Epidermal melanocyte (primary cell): ENCODE results near the gene EDC3.
A peak's percentile ranks its signal among the peaks of the same experiment; 100 is the strongest.
"Not testable (repeated sequence)": the region's sequence is repeated elsewhere in the genome, so short reads cannot be mapped to it uniquely, and the experiment has no call there.

ENCODE experiments used
- DNase-seq: peaks from one replicate; pipeline ENCODE4 v3.0.0; 2011; ENCODE audit warnings: low spot score; ENCODE audit not compliant: insufficient read length

EDC3 gene

GRCh38 chr15:74653426-74654102 is 42.3 kb downstream of the EDC3 start:
- peak; percentile 76 for DNase-seq

GRCh38 chr15:74651242-74651741 is 44.5 kb downstream of the EDC3 start:
- DNase-seq: no peak

GRCh38 chr15:74648051-74648842 is 47.6 kb downstream of the EDC3 start:
- DNase-seq: no peak

- no peak for DNase-seq
Measured at GRCh38 chr15:74646480-74646879, 49.3 kb downstream of the EDC3 start.

- DNase-seq: no peak
Measured at GRCh38 chr15:74643665-74644204, 52.1 kb downstream of the EDC3 start.

- DNase-seq: no peak
Measured at GRCh38 chr15:74642734-74643664, 52.8 kb downstream of the EDC3 start.

GRCh38 chr15:74642348-74642733 is 53.5 kb downstream of the EDC3 start:
- no peak for DNase-seq

- no peak for DNase-seq
Measured at GRCh38 chr15:74641151-74641550, 54.7 kb downstream of the EDC3 start.

GRCh38 chr15:74636984-74637383 is 58.8 kb downstream of the EDC3 start:
- DNase-seq: no peak

- peak; percentile 75 for DNase-seq
Measured at GRCh38 chr15:74635228-74635627, 60.6 kb downstream of the EDC3 start.

GRCh38 chr15:74633781-74634180 is 62.0 kb downstream of the EDC3 start:
- no peak for DNase-seq

GRCh38 chr15:74632601-74633000 is 63.2 kb downstream of the EDC3 start:
- DNase-seq: no peak

GRCh38 chr15:74631935-74632560 is 63.8 kb downstream of the EDC3 start:
- DNase-seq: no peak

GRCh38 chr15:74631408-74631807 is 64.4 kb downstream of the EDC3 start:
- no peak for DNase-seq

- DNase-seq: no peak
Measured at GRCh38 chr15:74631087-74631385, 64.8 kb downstream of the EDC3 start.

GRCh38 chr15:74630284-74631086 is 65.3 kb downstream of the EDC3 start:
- no peak for DNase-seq

- DNase-seq: not testable (repeated sequence)
Measured at GRCh38 chr15:74629696-74630095, 66.1 kb downstream of the EDC3 start.

GRCh38 chr15:74628949-74629348 is 66.9 kb downstream of the EDC3 start:
- no peak for DNase-seq

- no peak for DNase-seq
Measured at GRCh38 chr15:74628199-74628598, 67.6 kb downstream of the EDC3 start.

- DNase-seq: no peak
Measured at GRCh38 chr15:74627766-74628165, 68.1 kb downstream of the EDC3 start.
